Neutrophil (primary cell): ENCODE measurements around the gene CELF2.

Experiments
- H3K27ac ChIP-seq: fragments of 200-600 bp; sonication (generic); 2 replicates; pipeline ENCODE4 v1.5.1; 2016; ENCODE audit warnings: mild to moderate bottlenecking, moderate library complexity
- H3K27me3 ChIP-seq: fragments of 200-600 bp; sonication (generic); 2 replicates; pipeline ENCODE4 v1.6.0; 2016; ENCODE audit warnings: mild to moderate bottlenecking
- H3K36me3 ChIP-seq: fragments of 200-600 bp; sonication (generic); 2 replicates; pipeline ENCODE4 v1.5.1; 2017
- H3K4me1 ChIP-seq, 2 experiments: fragments of 200-600 bp in 1 of 2; sonication (generic) in 1 of 2; 1 replicate in 1 of 2; 2 replicates in 1 of 2; pipeline versions ENCODE4 v1.5.1 to v1.6.1; 2013 to 2016; ENCODE audit warnings: low read depth in 1 of 2, low read length in 1 of 2, mild to moderate bottlenecking in 1 of 2, moderate library complexity in 1 of 2; ENCODE audit not compliant: control insufficient read depth in 1 of 2, insufficient read depth in 1 of 2
- H3K4me3 ChIP-seq, 2 experiments: fragments of 200-600 bp in 1 of 2; sonication (generic) in 1 of 2; 1 replicate in 1 of 2; 2 replicates in 1 of 2; pipeline ENCODE4 v1.5.1; 2013 to 2016; ENCODE audit warnings: low read depth in 1 of 2, low read length in 1 of 2, mild to moderate bottlenecking in 1 of 2, moderate library complexity in 1 of 2
- H3K9me3 ChIP-seq: fragments of 200-600 bp; sonication (generic); 2 replicates; pipeline ENCODE4 v1.5.1; 2016
- CTCF ChIP-seq: fragments of 200-600 bp; sonication (generic); IDR thresholded peaks from 2 replicates; pipeline ENCODE4 v1.5.1; 2016; ENCODE audit warnings: antibody characterized with exemption

CELF2 gene

GRCh38 chr10:11013836-11014235, 3.8 kb upstream of the CELF2 start:
- Histone ChIP-seq H3K9me3 (no peaks in the 10 kb centered on the region), H3K36me3 (no peaks in the 10 kb centered on the region), H3K27me3 (peaks cover 98% of the 10 kb centered on the region), H3K4me1 (peaks cover 15 to 21% of the 10 kb centered on the region in 2 experiments), H3K4me3 (no peak overlapping the region), H3K27ac (no peak overlapping the region)
- no peak for TF ChIP-seq CTCF

GRCh38 chr10:11014671-11015445, 2.8 kb upstream of the CELF2 start:
- Histone ChIP-seq H3K27me3 (peaks cover 98% of the 10 kb centered on the region), H3K4me3 (no peak overlapping the region), H3K4me1 (peaks cover 15 to 21% of the 10 kb centered on the region in 2 experiments)

GRCh38 chr10:11015446-11015934, 2.2 kb upstream of the CELF2 start:
- Histone ChIP-seq H3K27ac (no peak overlapping the region), H3K4me1 (peaks cover 15 to 20% of the 10 kb centered on the region in 2 experiments), H3K36me3 (no peaks in the 10 kb centered on the region), H3K9me3 (no peaks in the 10 kb centered on the region), H3K27me3 (peaks cover 100% of the 10 kb centered on the region), H3K4me3 (no peak overlapping the region)
- no peak for TF ChIP-seq CTCF

More at GRCh38 chr10:11014671-11015445, 2.8 kb upstream of the CELF2 start:
- Histone ChIP-seq H3K9me3 (no peaks in the 10 kb centered on the region), H3K36me3 (no peaks in the 10 kb centered on the region), H3K27ac (no peak overlapping the region)
- no peak for TF ChIP-seq CTCF

- Histone ChIP-seq H3K27ac (no peak overlapping the region), H3K9me3 (no peaks in the 10 kb centered on the region), H3K4me1 (peaks cover 15% of the 10 kb centered on the region in 2 experiments), H3K27me3 (peaks cover 100% of the 10 kb centered on the region), H3K4me3 (peak overlapping the region; percentile 28 to 52), H3K36me3 (no peaks in the 10 kb centered on the region)
- no peak for TF ChIP-seq CTCF
Measured at GRCh38 chr10:11017000-11017569, 587 bp upstream of the CELF2 start.

- Histone ChIP-seq H3K36me3 (no peaks in the 10 kb centered on the region), H3K4me1 (peaks cover 4 to 15% of the 10 kb centered on the region in 2 experiments), H3K27ac (no peak overlapping the region), H3K4me3 (peak overlapping the region in 1 of 2 experiments; percentile 52), H3K9me3 (no peaks in the 10 kb centered on the region), H3K27me3 (peaks cover 100% of the 10 kb centered on the region)
- TF ChIP-seq CTCF, result no peak
Measured at GRCh38 chr10:11018432-11018841, 765 bp downstream of the CELF2 start.
